Thoracic aorta (tissue), 2 donors: Measurements from ENCODE around the gene SH3TC1. TPM values are rescaled to one million over a fixed set of nuclear protein-coding genes. Genes with fewer than 3 reads are reported as not detected.
A peak's percentile ranks its signal among the peaks of the same experiment; 100 is the strongest.

Experiments
- ATAC-seq: fragments of 150-250 bp; one replicate; pipeline ENCODE4 v1.8.0; 2017; ENCODE audit warnings: low read depth; ENCODE audit not compliant: insufficient number of reproducible peaks, low FRiP score
- DNase-seq: peaks from one replicate; pipeline ENCODE4 v3.0.0-alpha.2; 2020; ENCODE audit warnings: low spot score
- H3K27ac ChIP-seq, 2 donors: fragments of 200-600 bp; sonication (generic); 1 replicate in 1 of 2; 2 replicates in 1 of 2; pipeline ENCODE4 v1.5.1; 2016; ENCODE audit warnings: mild to moderate bottlenecking in 2 of 2, moderate library complexity in 2 of 2
- H3K27me3 ChIP-seq: fragments of 200-600 bp; sonication (generic); replicated peaks from 2 replicates; pipeline ENCODE4 v1.6.0; 2016; ENCODE audit warnings: mild to moderate bottlenecking; ENCODE audit not compliant: insufficient read depth
- H3K36me3 ChIP-seq: fragments of 200-600 bp; sonication (generic); one replicate; pipeline ENCODE4 v1.5.1; 2016
- H3K4me1 ChIP-seq, 2 donors: fragments of 200-600 bp; sonication (generic); 1 replicate in 1 of 2; 2 replicates in 1 of 2; pipeline versions ENCODE4 v1.5.1 to v1.6.0; 2016; ENCODE audit warnings: low read depth in 2 of 2, mild to moderate bottlenecking in 1 of 2; ENCODE audit not compliant: control insufficient read depth in 1 of 2
- H3K4me3 ChIP-seq: fragments of 200-600 bp; sonication (generic); 2 replicates; pipeline ENCODE4 v1.5.1; 2016; ENCODE audit warnings: mild to moderate bottlenecking
- H3K9me3 ChIP-seq: fragments of 200-600 bp; sonication (generic); 2 replicates; pipeline ENCODE4 v1.5.1; 2016
- CTCF ChIP-seq: fragments of 200-600 bp; sonication (generic); IDR thresholded peaks from one replicate; pipeline ENCODE4 v1.5.1; 2019; ENCODE audit warnings: antibody characterized with exemption
- total RNA-seq, 2 donors: library from RNA; depleted of rRNA; stranded (reverse); fragments of >200 nt; gene quantifications; one replicate each; pipeline versions ENCODE4 v1.1.0 to v1.2.3, GENCODE V29; 2016

Gene SH3TC1
- total RNA-seq, 2 donors from 2014 or later, result 63.2 to 68.6 TPM

- Histone ChIP-seq H3K4me3 (no peak overlapping the region), H3K36me3 (no peaks in the 10 kb centered on the region), H3K27me3 (no peaks in the 10 kb centered on the region), H3K27ac (no peak overlapping the region), H3K4me1 (no peaks in the 10 kb centered on the region), H3K9me3 (no peaks in the 10 kb centered on the region)
- DNase-seq (no peak), ATAC-seq (no peak)
- TF ChIP-seq CTCF, result no peak
These were observed 21.8 kb downstream of the SH3TC1 start for GRCh38 chr4:8220661-8221450.

- H3K4me1 ChIP-seq, result peaks cover 0 to 4% of the 10 kb centered on the region in 2 donors
- no peak for TF ChIP-seq CTCF
- no peaks in the 10 kb centered on the region for H3K36me3 ChIP-seq
- H3K27ac ChIP-seq, result no peak overlapping the region
- ATAC-seq (no peak), DNase-seq (no peak)
- H3K4me3 ChIP-seq, result no peak overlapping the region
- no peaks in the 10 kb centered on the region for H3K27me3 ChIP-seq
- H3K9me3 ChIP-seq, result no peaks in the 10 kb centered on the region
These were observed 22.4 kb downstream of the SH3TC1 start for GRCh38 chr4:8221476-8221875.

GRCh38 chr4:8221985-8222384, 22.9 kb downstream of the SH3TC1 start:
- H3K4me1 ChIP-seq, result peaks cover 0 to 9% of the 10 kb centered on the region in 2 donors
- ATAC-seq, result no peak
- no peaks in the 10 kb centered on the region for H3K27me3 ChIP-seq
- no peak overlapping the region for H3K4me3 ChIP-seq
- no peaks in the 10 kb centered on the region for H3K9me3 ChIP-seq
- TF ChIP-seq CTCF, result no peak
- DNase-seq, result no peak
- H3K36me3 ChIP-seq, result no peaks in the 10 kb centered on the region
- peak overlapping the region in 1 of 2 donors; percentile 10 for H3K27ac ChIP-seq

- Histone ChIP-seq H3K4me1 (peaks cover 0 to 12% of the 10 kb centered on the region in 2 donors), H3K4me3 (no peak overlapping the region), H3K36me3 (no peaks in the 10 kb centered on the region), H3K27ac (no peak overlapping the region), H3K9me3 (no peaks in the 10 kb centered on the region), H3K27me3 (no peaks in the 10 kb centered on the region)
- DNase-seq (no peak), ATAC-seq (no peak)
- no peak for TF ChIP-seq CTCF
These were observed 23.7 kb downstream of the SH3TC1 start for GRCh38 chr4:8222609-8223388.

GRCh38 chr4:8224267-8224974, 25.3 kb downstream of the SH3TC1 start:
- TF ChIP-seq CTCF, result no peak
- ATAC-seq (no peak), DNase-seq (no peak)
- no peaks in the 10 kb centered on the region for H3K27me3 ChIP-seq
- H3K4me3 ChIP-seq, result no peak overlapping the region
- no peak overlapping the region for H3K27ac ChIP-seq
- peaks cover 8 to 25% of the 10 kb centered on the region in 2 donors for H3K4me1 ChIP-seq
- no peaks in the 10 kb centered on the region for H3K36me3 ChIP-seq
- no peaks in the 10 kb centered on the region for H3K9me3 ChIP-seq
